Nephron (organoid): ENCODE data around the gene KCNJ14.

Experiments
- H3K27ac Mint-ChIP-seq, 3 experiments: 2 replicates each; pipeline ENCODE4 v1.8.0; 2020; ENCODE audit warnings: mixed read lengths in 3 of 3, mild to moderate bottlenecking in 2 of 3, moderate library complexity in 1 of 3
- H3K27me3 Mint-ChIP-seq: 2 replicates; pipeline ENCODE4 v1.8.0; 2021; ENCODE audit warnings: low read depth, mild to moderate bottlenecking, moderate library complexity, mixed read lengths
- H3K36me3 Mint-ChIP-seq: 2 replicates; pipeline ENCODE4 v1.8.0; 2020; ENCODE audit warnings: low read depth, mixed read lengths
- H3K4me1 Mint-ChIP-seq: 2 replicates; pipeline ENCODE4 v1.8.0; 2020; ENCODE audit warnings: mixed read lengths
- H3K4me3 Mint-ChIP-seq, 3 experiments: 2 replicates each; pipeline ENCODE4 v1.8.0; 2020; ENCODE audit warnings: mild to moderate bottlenecking in 3 of 3, mixed read lengths in 3 of 3, moderate library complexity in 2 of 3
- H3K9me3 Mint-ChIP-seq: 2 replicates; pipeline ENCODE4 v1.8.0; 2020; ENCODE audit warnings: mixed read lengths
- CTCF ChIP-seq, 3 experiments: fragments of 200-600 bp; sonication (generic); IDR thresholded peaks; one replicate each; pipeline ENCODE4 v1.5.0; 2021; ENCODE audit warnings: antibody characterized with exemption in 3 of 3; ENCODE audit not compliant: unreplicated experiment in 3 of 3

Gene KCNJ14

GRCh38 chr19:48493718-48494401 lies 38.5 kb downstream of the KCNJ14 start:
- peaks cover 63% of the 10 kb centered on the region for H3K27me3 Mint-ChIP-seq
- TF ChIP-seq CTCF (IDR thresholded peaks at IDR 0.05; ENCODE audit: unreplicated experiment in 3 of 3), result no peak
- no peaks in the 10 kb centered on the region for H3K9me3 Mint-ChIP-seq
- peaks cover 25% of the 10 kb centered on the region for H3K4me1 Mint-ChIP-seq
- H3K27ac Mint-ChIP-seq, result peak overlapping the region; percentile 73 to 83 (median 79)
- H3K36me3 Mint-ChIP-seq, result no peaks in the 10 kb centered on the region
- H3K4me3 Mint-ChIP-seq, result peak overlapping the region; percentile 84 to 91 (median 85)

GRCh38 chr19:48495396-48495795 lies 40.0 kb downstream of the KCNJ14 start:
- H3K9me3 Mint-ChIP-seq, result no peaks in the 10 kb centered on the region
- H3K4me3 Mint-ChIP-seq, result peak overlapping the region; percentile 84 to 91 (median 85)
- TF ChIP-seq CTCF (IDR thresholded peaks at IDR 0.05; ENCODE audit: unreplicated experiment in 3 of 3), result no peak
- peaks cover 25% of the 10 kb centered on the region for H3K4me1 Mint-ChIP-seq
- H3K36me3 Mint-ChIP-seq, result no peaks in the 10 kb centered on the region
- H3K27ac Mint-ChIP-seq, result peak overlapping the region; percentile 78 to 86 (median 80)
- H3K27me3 Mint-ChIP-seq, result peaks cover 60% of the 10 kb centered on the region

GRCh38 chr19:48496959-48497727 lies 41.8 kb downstream of the KCNJ14 start:
- peaks cover 20% of the 10 kb centered on the region for H3K4me1 Mint-ChIP-seq
- TF ChIP-seq CTCF (IDR thresholded peaks at IDR 0.05; ENCODE audit: unreplicated experiment in 3 of 3), result no peak
- H3K36me3 Mint-ChIP-seq, result no peaks in the 10 kb centered on the region
- H3K27ac Mint-ChIP-seq, result peak overlapping the region in 1 of 3 experiments; percentile 33
- H3K4me3 Mint-ChIP-seq, result peak overlapping the region; percentile 44 to 69 (median 62)
- no peaks in the 10 kb centered on the region for H3K9me3 Mint-ChIP-seq
- peaks cover 52% of the 10 kb centered on the region for H3K27me3 Mint-ChIP-seq

DNA sequence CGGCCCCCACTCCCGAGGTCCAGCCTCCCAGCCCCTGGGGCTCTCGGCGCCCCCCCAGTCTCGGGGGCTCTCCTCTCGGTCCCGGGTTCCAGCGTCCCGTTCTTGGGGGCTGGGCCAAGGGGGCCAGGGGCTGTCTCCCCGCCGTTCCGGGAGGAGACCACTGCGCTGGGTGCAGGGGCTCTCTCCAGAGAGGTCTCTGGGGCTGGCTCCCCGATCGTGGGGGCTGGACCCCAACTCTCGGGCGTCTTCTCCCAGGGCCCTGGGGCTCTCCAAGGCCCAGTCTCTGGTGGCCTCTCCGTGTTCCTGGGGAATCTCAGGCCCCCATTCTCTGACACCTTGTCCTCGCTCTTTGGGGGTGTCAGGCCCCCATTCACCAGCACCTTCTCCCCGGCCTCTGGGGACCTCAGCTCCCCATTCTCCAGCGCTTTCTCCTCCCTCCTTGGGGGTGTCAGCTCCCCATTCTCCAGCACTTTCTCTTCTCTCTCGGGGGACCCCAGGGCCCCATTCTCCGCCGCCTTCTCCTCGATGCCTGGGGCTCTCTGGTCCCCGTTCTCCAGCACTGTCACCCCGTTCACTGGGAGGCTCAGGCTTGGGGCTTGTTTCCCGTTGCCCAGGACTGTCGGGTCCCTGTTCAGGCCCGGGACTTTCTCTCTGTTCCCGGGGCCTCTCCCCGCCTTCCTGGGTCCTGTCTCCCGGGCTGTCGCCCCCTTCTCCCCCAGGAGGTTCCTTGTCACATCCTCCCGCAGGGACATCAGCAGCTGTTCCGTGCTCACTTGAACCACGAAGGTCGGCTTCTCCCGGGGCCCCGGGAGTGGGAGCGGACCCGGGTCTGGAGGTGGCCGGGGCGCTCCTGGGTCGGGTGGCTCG lies 42.6 kb downstream of the KCNJ14 start:
- H3K27ac Mint-ChIP-seq, result no peak overlapping the region
- peak overlapping the region in 1 of 3 experiments; percentile 22 for H3K4me3 Mint-ChIP-seq
- no peaks in the 10 kb centered on the region for H3K9me3 Mint-ChIP-seq
- H3K27me3 Mint-ChIP-seq, result peaks cover 49% of the 10 kb centered on the region
- no peaks in the 10 kb centered on the region for H3K36me3 Mint-ChIP-seq
- no peak for TF ChIP-seq CTCF (IDR thresholded peaks at IDR 0.05; ENCODE audit: unreplicated experiment in 3 of 3)
- H3K4me1 Mint-ChIP-seq, result peaks cover 12% of the 10 kb centered on the region

- H3K36me3 Mint-ChIP-seq, result no peaks in the 10 kb centered on the region
- H3K27me3 Mint-ChIP-seq, result peaks cover 52% of the 10 kb centered on the region
- TF ChIP-seq CTCF (IDR thresholded peaks at IDR 0.05; ENCODE audit: unreplicated experiment in 3 of 3), result no peak
- peaks cover 12% of the 10 kb centered on the region for H3K4me1 Mint-ChIP-seq
- H3K4me3 Mint-ChIP-seq, result no peak overlapping the region
- no peaks in the 10 kb centered on the region for H3K9me3 Mint-ChIP-seq
- H3K27ac Mint-ChIP-seq, result no peak overlapping the region
Observed at GRCh38 chr19:48498595-48499311, 43.4 kb downstream of the KCNJ14 start.
